PC-3 (cell line): ENCODE measurements around the gene NPY5R. TPM values are rescaled to one million over a fixed set of nuclear protein-coding genes. Genes with fewer than 3 reads are reported as not detected.

Source experiments
- ATAC-seq: fragments of 200-7000 bp; cut with Tn5 transposase; 2 replicates; pipeline ENCODE4 v1.9.1; 2020; ENCODE audit warnings: mild to moderate bottlenecking, moderate library complexity
- BruUV-seq: library from RNA; stranded (reverse); fragments of 400-500 nt; replicated peaks from 2 replicates; lab custom pipeline; 2021; lab: Mats Ljungman, UMichigan
- CTCF ChIA-PET: fragments of 300-600 bp; sonication (Branson Sonifier 250); formaldehyde crosslinking; loops from one replicate; lab custom pipeline; 2022; ENCODE audit warnings: antibody characterized with exemption; lab: Charles Lee
- POLR2A ChIA-PET: fragments of 300-600 bp; sonication (Branson Sonifier 250); formaldehyde crosslinking; loops from one replicate; lab custom pipeline; 2022; ENCODE audit warnings: antibody characterized with exemption; ENCODE audit not compliant: unreplicated experiment; lab: Charles Lee
- DNase-seq: peaks from one replicate; pipeline ENCODE4 v3.0.0-alpha.2; 2015
- H2AFZ ChIP-seq: fragments of 300-600 bp; sonication (generic); 2 replicates; pipeline ENCODE4 v1.6.0; 2016; ENCODE audit warnings: antibody characterized with exemption, low read length
- H3F3A ChIP-seq: fragments of 300-600 bp; sonication (generic); one replicate; pipeline ENCODE4 v1.6.0; 2017; ENCODE audit warnings: antibody characterized with exemption, low read length, control low read depth, mild to moderate bottlenecking; ENCODE audit not compliant: unreplicated experiment
- H3K27ac ChIP-seq: fragments of 300-600 bp; sonication (generic); 2 replicates; pipeline ENCODE4 v1.5.1; 2016; ENCODE audit warnings: mild to moderate bottlenecking, low read length
- H3K27me3 ChIP-seq: fragments of 300-600 bp; sonication (generic); 2 replicates; pipeline ENCODE4 v1.6.1; 2016; ENCODE audit warnings: low read length, mixed read lengths
- H3K36me3 ChIP-seq: fragments of 300-600 bp; sonication (generic); 2 replicates; pipeline ENCODE4 v1.6.1; 2016; ENCODE audit warnings: low read depth, mixed run types, low read length, mixed read lengths
- H3K4me1 ChIP-seq: fragments of 300-600 bp; sonication (generic); 2 replicates; pipeline ENCODE4 v1.5.1; 2016; ENCODE audit warnings: low read length; ENCODE audit not compliant: insufficient read depth
- H3K4me2 ChIP-seq: fragments of 300-600 bp; sonication (generic); 2 replicates; pipeline ENCODE4 v1.6.0; 2016; ENCODE audit warnings: low read length
- H3K4me3 ChIP-seq: fragments of 300-600 bp; sonication (generic); 2 replicates; pipeline ENCODE4 v1.5.1; 2016; ENCODE audit warnings: mild to moderate bottlenecking, low read length, mixed read lengths
- H3K79me2 ChIP-seq: fragments of 300-600 bp; sonication (generic); 2 replicates; pipeline ENCODE4 v1.6.1; 2017; ENCODE audit warnings: low read length, mixed read lengths
- H3K9ac ChIP-seq: fragments of 300-600 bp; sonication (generic); 2 replicates; pipeline ENCODE4 v1.6.0; 2016; ENCODE audit warnings: mild to moderate bottlenecking, low read length
- H3K9me2 ChIP-seq: fragments of 300-600 bp; sonication (generic); replicated peaks from 2 replicates; pipeline ENCODE4 v1.6.1; 2016; ENCODE audit warnings: mixed run types, low read length, mixed read lengths
- H3K9me3 ChIP-seq: fragments of 300-600 bp; sonication (generic); 2 replicates; pipeline ENCODE4 v1.6.1; 2016; ENCODE audit warnings: low read length, mixed read lengths
- H4K20me1 ChIP-seq: fragments of 300-600 bp; sonication (generic); 2 replicates; pipeline ENCODE4 v1.6.1; 2016; ENCODE audit warnings: low read length, mixed read lengths
- EZH2 ChIP-seq: fragments of 300-600 bp; sonication (generic); IDR thresholded peaks from one replicate; pipeline ENCODE4 v1.6.1; 2017; ENCODE audit warnings: antibody characterized with exemption, mild to moderate bottlenecking, low read length; ENCODE audit not compliant: unreplicated experiment
- EZH2phosphoT487 ChIP-seq: fragments of 300-600 bp; sonication (generic); IDR thresholded peaks from 2 replicates; pipeline ENCODE4 v1.6.1; 2018; ENCODE audit warnings: mild to moderate bottlenecking, antibody characterized with exemption, low read length, borderline replicate concordance
- intact Hi-C: fragments of 100-400 bp; cut with micrococcal nuclease; formaldehyde crosslinking; loops from 2 replicates; pipeline ENCODE4 v1.9.0; 2023
- total RNA-seq: library from RNA; depleted of rRNA; stranded (reverse); fragments of >200 nt; gene quantifications from 2 replicates; pipeline ENCODE4 v1.2.3, GENCODE V29; 2014; rRNA removed
- TF ChIP-seq, protein P1 (sequence below): fragments of 300-600 bp; sonication (generic); conservative IDR thresholded peaks from 2 replicates; pipeline ENCODE4 v1.5.1; 2017; ENCODE audit warnings: antibody characterized with exemption, low read depth, mild to moderate bottlenecking, low read length

Gene NPY5R
- total RNA-seq, 1 experiment from 2014 or later: not detected

- ATAC-seq: no peak
- H4K20me1 ChIP-seq: no peaks in the 10 kb centered on the region
- H3K4me1 ChIP-seq: no peaks in the 10 kb centered on the region
- H3K9me3 ChIP-seq: no peaks in the 10 kb centered on the region
- H3K4me2 ChIP-seq: no peak overlapping the region
- no peak overlapping the region for H2AFZ ChIP-seq
- H3K27me3 ChIP-seq: no peaks in the 10 kb centered on the region
- CTCF ChIA-PET: no interaction called here
- H3K79me2 ChIP-seq: no peaks in the 10 kb centered on the region
- H3K9me2 ChIP-seq: no peaks in the 10 kb centered on the region
- no TSS peak for BruUV-seq
- no peaks in the 10 kb centered on the region for H3K36me3 ChIP-seq
- no peaks in the 10 kb centered on the region for H3F3A ChIP-seq
- H3K27ac ChIP-seq: no peak overlapping the region
- no peak for TF ChIP-seq EZH2phosphoT487
- TF ChIP-seq, protein P1, sequence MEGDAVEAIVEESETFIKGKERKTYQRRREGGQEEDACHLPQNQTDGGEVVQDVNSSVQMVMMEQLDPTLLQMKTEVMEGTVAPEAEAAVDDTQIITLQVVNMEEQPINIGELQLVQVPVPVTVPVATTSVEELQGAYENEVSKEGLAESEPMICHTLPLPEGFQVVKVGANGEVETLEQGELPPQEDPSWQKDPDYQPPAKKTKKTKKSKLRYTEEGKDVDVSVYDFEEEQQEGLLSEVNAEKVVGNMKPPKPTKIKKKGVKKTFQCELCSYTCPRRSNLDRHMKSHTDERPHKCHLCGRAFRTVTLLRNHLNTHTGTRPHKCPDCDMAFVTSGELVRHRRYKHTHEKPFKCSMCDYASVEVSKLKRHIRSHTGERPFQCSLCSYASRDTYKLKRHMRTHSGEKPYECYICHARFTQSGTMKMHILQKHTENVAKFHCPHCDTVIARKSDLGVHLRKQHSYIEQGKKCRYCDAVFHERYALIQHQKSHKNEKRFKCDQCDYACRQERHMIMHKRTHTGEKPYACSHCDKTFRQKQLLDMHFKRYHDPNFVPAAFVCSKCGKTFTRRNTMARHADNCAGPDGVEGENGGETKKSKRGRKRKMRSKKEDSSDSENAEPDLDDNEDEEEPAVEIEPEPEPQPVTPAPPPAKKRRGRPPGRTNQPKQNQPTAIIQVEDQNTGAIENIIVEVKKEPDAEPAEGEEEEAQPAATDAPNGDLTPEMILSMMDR: no peak
- no peak for TF ChIP-seq EZH2
- POLR2A ChIA-PET: no interaction called here
- intact Hi-C loops: no loop called here
- no peak for DNase-seq
- no peak overlapping the region for H3K9ac ChIP-seq
- H3K4me3 ChIP-seq: no peak overlapping the region
These were observed 57.2 kb downstream of the NPY5R start for GRCh38 chr4:163400911-163401310.

Other genes with a start within 250 kb of the NPY5R start
- gene NAF1, start 177.0 kb upstream of the NPY5R start, total RNA-seq: 12.2 and 13.0 TPM in 2 replicates
- gene NPY1R, start 11.3 kb upstream of the NPY5R start, total RNA-seq: 1.3 and 1.7 TPM in 2 replicates
- gene TKTL2, start 129.9 kb downstream of the NPY5R start, total RNA-seq: not detected in 2 replicates
- gene TMA16, start 150.8 kb downstream of the NPY5R start, total RNA-seq: 39.5 and 49.1 TPM in 2 replicates